Measurements from ENCODE around the gene CCDC82.

CCDC82 gene

GRCh38 chr11:96315476-96315875 lies 74.2 kb downstream of the CCDC82 start:
- Mint-ChIP-seq H3K27ac (no peak overlapping the region), H3K27me3 (no peaks in the 10 kb centered on the region), H3K36me3 (peaks cover 17 to 36% of the 10 kb centered on the region in 2 donors), H3K4me1 (peaks cover 34 to 56% of the 10 kb centered on the region in 2 donors), H3K9me3 (no peaks in the 10 kb centered on the region), H3K4me3 (no peak overlapping the region)
- DNase-seq (no peak), ATAC-seq (replicated peaks) (no peak)

GRCh38 chr11:96314326-96315020 lies 75.2 kb downstream of the CCDC82 start:
- H3K4me1 Mint-ChIP-seq, result peaks cover 30 to 57% of the 10 kb centered on the region in 2 donors
- H3K27me3 Mint-ChIP-seq, result no peaks in the 10 kb centered on the region
- DNase-seq, result no peak
- no peaks in the 10 kb centered on the region for H3K9me3 Mint-ChIP-seq
- peaks cover 17 to 35% of the 10 kb centered on the region in 2 donors for H3K36me3 Mint-ChIP-seq
- ATAC-seq (replicated peaks), result no peak
- H3K4me3 Mint-ChIP-seq, result no peak overlapping the region
- peak overlapping the region; percentile 57 for H3K27ac Mint-ChIP-seq

GRCh38 chr11:96313163-96313562 lies 76.5 kb downstream of the CCDC82 start:
- peaks cover 32 to 68% of the 10 kb centered on the region in 2 donors for H3K4me1 Mint-ChIP-seq
- H3K27me3 Mint-ChIP-seq, result no peaks in the 10 kb centered on the region
- peaks cover 17 to 35% of the 10 kb centered on the region in 2 donors for H3K36me3 Mint-ChIP-seq
- no peaks in the 10 kb centered on the region for H3K9me3 Mint-ChIP-seq
- DNase-seq (no peak), ATAC-seq (replicated peaks) (no peak)
- no peak overlapping the region for H3K27ac Mint-ChIP-seq
- H3K4me3 Mint-ChIP-seq, result no peak overlapping the region

GRCh38 chr11:96311120-96311568 lies 78.6 kb downstream of the CCDC82 start:
- Mint-ChIP-seq H3K27me3 (no peaks in the 10 kb centered on the region), H3K4me1 (peaks cover 35 to 68% of the 10 kb centered on the region in 2 donors), H3K36me3 (peaks cover 5 to 29% of the 10 kb centered on the region in 2 donors), H3K4me3 (no peak overlapping the region), H3K27ac (no peak overlapping the region), H3K9me3 (no peaks in the 10 kb centered on the region)
- DNase-seq (no peak), ATAC-seq (replicated peaks) (no peak)

- H3K36me3 Mint-ChIP-seq, result peaks cover 2 to 23% of the 10 kb centered on the region in 2 donors
- ATAC-seq (replicated peaks) (no peak), DNase-seq (no peak)
- H3K27ac Mint-ChIP-seq, result no peak overlapping the region
- no peaks in the 10 kb centered on the region for H3K9me3 Mint-ChIP-seq
- H3K27me3 Mint-ChIP-seq, result no peaks in the 10 kb centered on the region
- no peak overlapping the region for H3K4me3 Mint-ChIP-seq
- peaks cover 29 to 60% of the 10 kb centered on the region in 2 donors for H3K4me1 Mint-ChIP-seq
Observed at GRCh38 chr11:96310236-96310635, 79.5 kb downstream of the CCDC82 start.

GRCh38 chr11:96309643-96310017 lies 80.1 kb downstream of the CCDC82 start:
- H3K27ac Mint-ChIP-seq, result no peak overlapping the region

GRCh38 chr11:96309016-96309642 lies 80.6 kb downstream of the CCDC82 start:
- no peaks in the 10 kb centered on the region for H3K27me3 Mint-ChIP-seq
- no peaks in the 10 kb centered on the region for H3K9me3 Mint-ChIP-seq
- H3K4me1 Mint-ChIP-seq, result peaks cover 22 to 49% of the 10 kb centered on the region in 2 donors
- DNase-seq (no peak), ATAC-seq (replicated peaks) (no peak)
- H3K27ac Mint-ChIP-seq, result no peak overlapping the region
- H3K36me3 Mint-ChIP-seq, result peaks cover 2 to 17% of the 10 kb centered on the region in 2 donors
- no peak overlapping the region for H3K4me3 Mint-ChIP-seq

More at GRCh38 chr11:96309643-96310017, 80.1 kb downstream of the CCDC82 start:
- Mint-ChIP-seq H3K36me3 (peaks cover 2 to 20% of the 10 kb centered on the region in 2 donors), H3K9me3 (no peaks in the 10 kb centered on the region), H3K27me3 (no peaks in the 10 kb centered on the region), H3K4me1 (peaks cover 26 to 54% of the 10 kb centered on the region in 2 donors), H3K4me3 (no peak overlapping the region)
- DNase-seq (no peak), ATAC-seq (replicated peaks) (no peak)

GRCh38 chr11:96307776-96308140 lies 82.0 kb downstream of the CCDC82 start:
- DNase-seq (no peak), ATAC-seq (replicated peaks) (no peak)
- peaks cover 23 to 46% of the 10 kb centered on the region in 2 donors for H3K4me1 Mint-ChIP-seq
- no peaks in the 10 kb centered on the region for H3K9me3 Mint-ChIP-seq
- no peaks in the 10 kb centered on the region for H3K27me3 Mint-ChIP-seq
- peak overlapping the region; percentile 42 for H3K27ac Mint-ChIP-seq
- peaks cover 2 to 10% of the 10 kb centered on the region in 2 donors for H3K36me3 Mint-ChIP-seq
- peak overlapping the region; percentile 28 to 52 for H3K4me3 Mint-ChIP-seq

GRCh38 chr11:96306933-96307775 lies 82.6 kb downstream of the CCDC82 start:
- ATAC-seq (replicated peaks), result peak in 1 of 2 donors; percentile 29
- no peak for DNase-seq
- no peaks in the 10 kb centered on the region for H3K9me3 Mint-ChIP-seq
- H3K27me3 Mint-ChIP-seq, result no peaks in the 10 kb centered on the region
- peaks cover 25 to 52% of the 10 kb centered on the region in 2 donors for H3K4me1 Mint-ChIP-seq
- peaks cover 2 to 10% of the 10 kb centered on the region in 2 donors for H3K36me3 Mint-ChIP-seq
- peak overlapping the region; percentile 37 to 52 for H3K4me3 Mint-ChIP-seq
- H3K27ac Mint-ChIP-seq, result peak overlapping the region; percentile 42

- Mint-ChIP-seq H3K27me3 (no peaks in the 10 kb centered on the region), H3K36me3 (peaks cover 2 to 10% of the 10 kb centered on the region in 2 donors), H3K9me3 (no peaks in the 10 kb centered on the region), H3K4me1 (peaks cover 25 to 54% of the 10 kb centered on the region in 2 donors), H3K4me3 (peak overlapping the region in 1 of 2 donors; percentile 37), H3K27ac (no peak overlapping the region)
- no peak for DNase-seq
- peak in 1 of 2 donors; percentile 10 for ATAC-seq (replicated peaks)
Observed at GRCh38 chr11:96306600-96306932, 83.1 kb downstream of the CCDC82 start.

- ATAC-seq (replicated peaks) (no peak), DNase-seq (no peak)
- Mint-ChIP-seq H3K4me1 (peaks cover 27 to 59% of the 10 kb centered on the region in 2 donors), H3K9me3 (no peaks in the 10 kb centered on the region), H3K36me3 (peaks cover 1 to 9% of the 10 kb centered on the region in 2 donors), H3K27me3 (no peaks in the 10 kb centered on the region), H3K27ac (no peak overlapping the region), H3K4me3 (no peak overlapping the region)
Observed at GRCh38 chr11:96306071-96306470, 83.6 kb downstream of the CCDC82 start.

- Mint-ChIP-seq H3K27ac (peak overlapping the region; percentile 31), H3K4me3 (no peak overlapping the region), H3K36me3 (peaks cover 9 to 14% of the 10 kb centered on the region in 2 donors), H3K27me3 (no peaks in the 10 kb centered on the region), H3K9me3 (no peaks in the 10 kb centered on the region), H3K4me1 (peaks cover 40 to 67% of the 10 kb centered on the region in 2 donors)
- ATAC-seq (replicated peaks) (no peak), DNase-seq (no peak)
Observed at GRCh38 chr11:96303980-96304379, 85.7 kb downstream of the CCDC82 start.

- no peak overlapping the region for H3K4me3 Mint-ChIP-seq
- peaks cover 41 to 65% of the 10 kb centered on the region in 2 donors for H3K4me1 Mint-ChIP-seq
- no peaks in the 10 kb centered on the region for H3K9me3 Mint-ChIP-seq
- H3K36me3 Mint-ChIP-seq, result peaks cover 11 to 16% of the 10 kb centered on the region in 2 donors
- DNase-seq (no peak), ATAC-seq (replicated peaks) (peak in 1 of 2 donors; percentile 56)
- H3K27me3 Mint-ChIP-seq, result no peaks in the 10 kb centered on the region
- no peak overlapping the region for H3K27ac Mint-ChIP-seq
Observed at GRCh38 chr11:96303064-96303463, 86.6 kb downstream of the CCDC82 start.

All from stimulated activated naive B cell treated with anti-CD40 and anti-IgM and Interleukin-4, amounts not matched to agents 10 μg/mL and 1 μg/mL and 100 μg/mL, for 72 hours (primary cell).